ENCODE measurements around the gene PAK6. TPM values are rescaled to one million over a fixed set of nuclear protein-coding genes. Genes with fewer than 3 reads are reported as not detected.

Gene PAK6
- total and polyA plus RNA-seq, 9 of the 15 experiments (the other 6 are each of a cell fraction or from before 2014, with no cell fraction given), result 0.03 to 0.74 (median 0.16) TPM; not detected in 2

DNA sequence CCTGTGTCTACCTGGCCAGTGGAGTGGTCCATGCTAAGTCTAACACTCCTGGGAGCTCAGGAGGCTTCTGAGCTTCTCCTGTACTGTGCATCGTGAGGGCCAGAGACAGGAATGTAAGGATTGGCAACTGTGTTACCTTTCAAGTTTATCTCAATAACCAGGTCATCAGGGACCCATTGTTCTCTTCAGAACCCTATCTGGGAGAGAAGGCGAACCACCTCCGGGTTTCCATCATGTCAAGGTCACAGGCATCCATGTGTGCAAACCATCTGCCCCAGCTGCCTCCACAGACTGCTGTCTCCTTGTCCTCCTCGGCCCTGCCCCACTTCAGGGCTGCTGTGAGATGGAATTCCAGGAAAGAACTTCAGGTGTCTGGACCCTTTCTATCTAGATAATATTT is 38.1 kb downstream of the PAK6 start (continued):
- TF ChIP-seq, protein P1, sequence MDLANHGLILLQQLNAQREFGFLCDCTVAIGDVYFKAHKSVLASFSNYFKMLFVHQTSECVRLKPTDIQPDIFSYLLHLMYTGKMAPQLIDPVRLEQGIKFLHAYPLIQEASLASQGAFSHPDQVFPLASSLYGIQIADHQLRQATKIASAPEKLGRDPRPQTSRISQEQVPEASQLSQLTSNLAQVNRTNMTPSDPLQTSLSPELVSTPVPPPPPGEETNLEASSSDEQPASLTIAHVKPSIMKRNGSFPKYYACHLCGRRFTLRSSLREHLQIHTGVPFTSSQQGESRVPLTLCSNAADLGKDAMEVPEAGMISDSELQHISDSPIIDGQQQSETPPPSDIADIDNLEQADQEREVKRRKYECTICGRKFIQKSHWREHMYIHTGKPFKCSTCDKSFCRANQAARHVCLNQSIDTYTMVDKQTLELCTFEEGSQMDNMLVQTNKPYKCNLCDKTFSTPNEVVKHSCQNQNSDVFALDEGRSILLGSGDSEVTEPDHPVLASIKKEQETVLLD (IDR thresholded peaks at IDR 0.05), result no peak
- TF ChIP-seq REST (IDR thresholded peaks at IDR 0.05; ENCODE audit: borderline replicate concordance) (no peak), REST (CRISPR knock-in tag; IDR thresholded peaks at IDR 0.05; ENCODE audit: low read depth) (no peak), NRF1 (conservative IDR thresholded peaks at IDR 0.05 in 1 of 2, IDR thresholded peaks at IDR 0.05 in 1 of 2) (no peak), NKRF (IDR thresholded peaks at IDR 0.05; ENCODE audit: borderline replicate concordance) (no peak), ARID4B (CRISPR knock-in tag; IDR thresholded peaks at IDR 0.05) (no peak), ZNF75A (CRISPR knock-in tag; IDR thresholded peaks at IDR 0.05) (no peak)

Data from K562 (cell line).